Measurements from ENCODE around the gene XPC.

The XPC gene

DNA sequence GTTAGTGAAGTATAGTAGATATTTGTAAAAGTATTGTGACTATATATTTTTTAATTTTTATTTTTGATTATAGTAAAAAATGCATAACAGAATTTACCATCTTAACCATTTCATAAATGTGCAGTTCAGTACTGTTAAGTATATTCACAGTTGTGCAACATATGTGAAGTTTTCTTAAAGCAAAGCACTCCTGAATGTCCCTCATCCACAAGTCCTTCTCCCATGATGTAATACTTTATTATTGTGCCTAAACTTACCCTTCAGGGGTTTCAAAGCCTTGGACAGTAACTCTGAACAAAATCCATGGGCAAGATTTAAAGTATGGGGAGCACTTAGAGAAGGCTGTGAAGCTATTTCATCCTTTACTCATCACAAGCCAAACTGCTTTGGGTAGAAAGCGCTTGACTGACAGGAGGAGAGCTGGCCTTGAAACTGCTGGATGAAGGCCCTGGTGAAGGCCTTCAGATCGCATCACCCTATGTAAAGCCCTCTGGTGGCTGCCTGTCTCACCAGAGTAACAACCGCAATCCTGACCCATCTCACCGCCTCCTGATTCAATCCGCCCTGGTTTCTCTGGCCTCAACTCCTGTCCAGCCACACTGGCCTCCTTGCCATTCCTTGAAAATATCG lies 28.3 kb upstream of the XPC start:
- DNase-seq (ENCODE audit: low spot score): no peak

DNA sequence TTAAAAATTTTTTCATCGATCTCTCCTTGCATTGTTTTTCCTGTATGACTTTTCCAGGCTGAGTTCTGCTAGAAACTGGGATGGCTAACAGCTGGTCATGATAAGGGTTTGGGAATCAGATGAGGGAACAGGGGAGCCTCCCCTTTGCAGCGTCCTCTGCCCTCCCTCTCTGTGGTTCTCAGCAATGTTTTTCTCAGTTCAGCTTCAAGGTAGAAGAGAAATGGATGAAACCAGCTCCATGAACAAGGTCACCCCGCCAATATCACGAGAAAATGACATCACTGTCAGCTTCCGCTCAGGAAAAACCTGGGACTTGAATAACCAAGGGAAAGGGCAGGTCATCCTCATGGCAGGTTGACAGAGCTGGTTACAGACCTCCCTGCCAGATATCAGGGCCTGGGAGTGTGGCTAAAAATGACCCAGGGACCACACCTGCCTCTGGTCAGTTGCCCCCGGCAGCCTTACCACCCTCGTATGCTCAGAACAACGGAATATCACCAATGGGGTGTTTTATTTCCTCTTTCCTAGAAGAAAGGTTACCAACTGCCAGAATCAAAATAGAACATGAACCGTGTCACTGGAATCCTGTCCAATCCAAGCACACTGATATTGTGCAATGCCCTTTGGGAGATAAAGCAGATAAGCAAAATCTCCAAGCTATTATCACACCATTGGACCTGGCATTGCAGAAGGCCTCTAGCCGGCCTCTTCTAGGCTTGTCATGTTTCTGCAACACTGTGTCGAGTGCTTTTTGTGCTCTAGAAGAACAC lies 26.3 kb upstream of the XPC start:
- no peak for DNase-seq (ENCODE audit: low spot score)

DNA sequence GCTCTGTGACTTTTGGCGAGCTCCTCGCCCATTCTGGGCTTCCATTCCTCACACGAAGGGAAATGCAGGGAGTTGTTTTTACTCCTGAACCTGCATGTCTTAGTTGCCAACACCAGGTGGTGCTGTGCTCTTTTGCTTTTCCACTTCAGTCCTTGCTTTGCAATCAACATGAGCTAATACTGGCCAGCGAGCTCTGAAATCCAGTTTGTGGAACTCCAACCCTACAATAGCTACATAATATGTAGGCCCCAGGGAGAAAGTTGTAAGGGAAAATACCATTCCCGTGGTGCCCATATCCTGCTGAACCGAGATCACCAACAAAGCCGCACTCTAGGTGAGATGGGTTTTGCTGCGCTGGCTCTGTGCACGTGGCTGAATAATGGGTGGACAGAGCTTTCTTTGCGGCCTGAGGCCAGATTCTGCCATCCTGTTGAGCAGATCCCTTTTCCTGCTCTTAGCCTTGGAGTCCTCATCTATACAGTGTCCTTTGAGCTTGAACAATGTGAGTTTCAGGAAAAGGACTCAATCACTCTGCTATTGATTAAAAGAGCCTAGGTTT lies 25.2 kb upstream of the XPC start:
- peak; percentile 82 for DNase-seq (ENCODE audit: low spot score)

- DNase-seq (ENCODE audit: low spot score): no peak
These were observed 24.6 kb upstream of the XPC start for GRCh38 chr3:14202874-14203520.

DNA sequence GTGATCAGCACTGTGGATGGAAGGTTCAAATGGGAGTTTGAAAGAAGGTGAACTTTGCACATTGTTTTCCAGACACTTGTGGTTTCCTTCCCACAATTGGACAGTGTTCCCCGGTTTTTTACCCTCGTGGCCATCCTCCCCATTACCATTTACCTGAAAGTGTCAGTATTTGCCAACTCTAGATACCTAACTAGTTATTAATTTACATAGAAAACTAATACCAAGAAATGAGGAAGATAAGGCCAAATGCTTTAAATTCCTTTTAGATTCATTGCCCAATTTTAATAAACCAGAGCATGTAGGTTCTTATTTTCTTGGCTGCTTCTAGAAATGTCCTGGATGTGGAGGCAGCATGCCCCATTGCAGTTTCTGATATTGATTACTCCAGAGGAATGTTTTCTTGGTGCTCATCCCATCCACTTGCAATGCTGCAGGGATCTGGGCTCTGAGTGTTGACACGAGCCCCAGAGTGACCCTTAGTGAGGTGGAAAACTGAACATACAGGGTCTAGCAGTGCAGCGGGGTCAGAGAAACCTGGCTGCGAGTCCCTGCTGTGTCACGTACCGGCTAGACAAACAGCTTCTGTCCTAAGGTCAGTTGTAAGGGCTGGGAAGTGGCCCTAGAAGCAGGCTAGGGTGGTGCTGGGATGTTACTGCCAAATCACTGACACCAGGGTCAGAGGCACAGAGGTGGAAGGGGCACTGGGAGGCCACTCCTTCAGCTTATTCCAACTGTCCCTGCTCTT lies 23.7 kb upstream of the XPC start:
- DNase-seq (ENCODE audit: low spot score): no peak

GRCh38 chr3:14200841-14201240 lies 22.4 kb upstream of the XPC start:
- no peak for DNase-seq (ENCODE audit: low spot score)

DNA sequence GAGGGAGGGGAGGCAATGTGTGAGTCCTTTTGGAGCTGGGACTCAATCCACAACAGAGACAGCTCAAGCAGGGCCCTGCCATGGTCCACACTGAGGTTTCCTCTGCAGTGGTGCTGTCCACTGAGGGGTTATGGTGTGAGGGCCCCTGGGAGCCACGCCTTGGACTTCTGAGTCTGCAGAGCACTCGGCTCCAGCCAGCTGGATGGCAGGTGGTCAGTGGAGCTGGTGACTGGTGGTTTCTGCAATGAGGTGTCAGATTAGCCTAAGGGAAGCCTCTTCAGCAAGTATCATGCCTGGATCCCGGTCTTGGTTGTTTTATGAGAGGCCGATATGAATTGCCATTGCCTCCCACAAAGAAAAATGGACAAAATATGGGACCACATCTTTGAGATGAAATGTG lies 21.9 kb upstream of the XPC start:
- DNase-seq (ENCODE audit: low spot score): no peak

DNA sequence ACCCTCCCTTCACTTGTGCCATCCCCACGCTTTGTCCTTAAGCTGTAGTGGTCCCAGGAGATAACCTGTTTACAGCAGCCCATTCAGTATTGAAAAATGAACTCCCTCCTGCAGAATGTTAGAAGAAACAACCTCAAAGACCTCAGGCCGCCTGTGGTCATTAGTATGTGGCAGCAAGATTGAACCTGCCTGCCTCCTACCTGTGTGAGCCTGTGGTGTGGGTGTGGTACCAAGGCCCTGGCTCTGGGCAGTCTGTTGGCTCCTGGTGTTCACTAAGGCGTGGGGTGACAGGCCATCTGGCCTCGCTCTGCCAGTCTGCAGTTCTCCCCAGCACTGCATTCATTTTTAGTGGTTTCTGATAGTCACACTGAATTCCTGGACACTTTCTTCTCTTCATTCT lies 21.2 kb upstream of the XPC start:
- no peak for DNase-seq (ENCODE audit: low spot score)

DNA sequence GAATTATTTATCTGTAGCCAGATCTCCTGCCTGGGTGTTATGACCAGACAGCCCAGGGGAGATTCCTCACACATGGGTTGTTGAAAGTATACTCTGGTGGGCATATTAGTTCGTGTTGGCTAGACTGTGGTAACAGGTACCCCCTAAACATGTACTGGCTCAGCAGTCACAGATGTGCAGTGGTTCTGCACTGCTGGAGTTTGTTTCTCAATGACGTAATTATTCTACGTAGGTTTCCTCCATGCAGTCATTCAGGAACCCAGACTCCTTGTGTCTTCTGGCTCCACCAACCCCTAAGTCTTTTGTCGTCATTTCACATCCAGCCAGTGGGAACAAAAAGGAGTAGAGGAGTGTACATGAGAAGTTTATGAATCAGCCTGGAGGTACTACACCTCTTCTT lies 16.5 kb upstream of the XPC start:
- DNase-seq (ENCODE audit: low spot score): no peak

GRCh38 chr3:14188041-14188754 lies 9.8 kb upstream of the XPC start:
- no peak for DNase-seq (ENCODE audit: low spot score)

GRCh38 chr3:14186854-14187458 lies 8.6 kb upstream of the XPC start:
- DNase-seq (ENCODE audit: low spot score): no peak

DNA sequence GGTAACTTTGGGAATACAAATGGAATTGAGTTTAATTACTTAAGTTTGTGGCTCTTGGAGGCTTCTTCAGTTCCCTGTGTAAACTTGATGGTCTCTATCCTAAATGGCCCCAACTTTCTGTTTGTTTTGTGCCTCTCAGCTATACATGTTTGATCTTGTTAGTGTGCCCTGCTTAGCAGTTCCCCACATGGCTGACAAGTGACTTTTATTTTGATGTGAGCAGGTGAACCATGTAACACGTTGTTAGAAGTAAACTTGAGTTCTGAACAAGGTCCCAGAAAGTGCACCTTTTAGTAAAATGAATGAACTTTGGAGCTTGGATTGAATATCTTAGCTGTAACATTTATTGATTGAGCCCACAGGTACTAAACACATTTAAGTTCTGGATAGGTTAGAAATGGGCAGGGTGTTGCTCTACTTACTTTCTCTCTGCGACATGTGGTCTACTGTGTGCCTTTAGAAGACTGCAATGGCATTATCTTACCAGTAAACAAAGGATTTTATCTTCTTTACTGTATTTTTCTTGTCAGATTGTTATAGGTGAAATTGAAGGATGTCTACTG lies 4.7 kb upstream of the XPC start:
- DNase-seq (ENCODE audit: low spot score): no peak

DNA sequence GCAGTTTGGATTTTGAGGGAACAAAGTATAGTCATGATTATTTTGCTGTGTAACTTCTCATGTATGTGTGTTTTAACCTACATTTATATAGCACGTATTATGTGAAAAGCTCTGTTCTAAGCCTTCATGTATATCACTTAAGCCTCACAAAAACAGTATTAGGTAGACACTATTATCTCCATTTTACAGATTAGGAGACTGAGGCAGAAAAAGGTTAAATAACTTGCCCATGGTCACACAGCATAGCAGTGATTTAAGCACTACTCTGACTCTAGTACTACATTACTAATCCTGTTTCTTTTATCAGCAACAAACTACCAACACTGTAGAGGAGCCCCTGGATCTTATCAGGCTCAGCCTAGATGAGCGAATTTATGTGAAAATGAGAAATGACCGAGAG lies 2.9 kb upstream of the XPC start:
- no peak for DNase-seq (ENCODE audit: low spot score)

GRCh38 chr3:14179795-14180194 lies 1.4 kb upstream of the XPC start:
- no peak for DNase-seq (ENCODE audit: low spot score)

DNA sequence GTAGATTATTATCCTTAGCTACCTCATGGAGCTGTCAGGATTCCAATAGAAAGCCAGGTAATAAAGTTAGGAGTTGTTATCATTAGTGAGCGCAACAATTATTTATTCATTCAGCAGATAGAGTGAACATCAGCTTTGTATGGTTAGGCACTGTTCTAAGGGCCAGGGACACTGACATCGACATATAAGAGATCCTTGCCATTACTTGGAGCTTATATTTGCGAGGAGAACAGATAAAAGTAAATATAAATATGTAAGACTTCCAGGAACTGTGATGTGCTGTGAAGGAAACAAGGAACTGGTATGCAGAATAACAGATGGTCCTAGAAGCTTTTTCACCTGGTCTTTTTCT lies 689 bp upstream of the XPC start:
- no peak for DNase-seq (ENCODE audit: low spot score)

GRCh38 chr3:14177580-14178246 lies 688 bp downstream of the XPC start:
- peak; percentile 43 for DNase-seq (ENCODE audit: low spot score)

DNA sequence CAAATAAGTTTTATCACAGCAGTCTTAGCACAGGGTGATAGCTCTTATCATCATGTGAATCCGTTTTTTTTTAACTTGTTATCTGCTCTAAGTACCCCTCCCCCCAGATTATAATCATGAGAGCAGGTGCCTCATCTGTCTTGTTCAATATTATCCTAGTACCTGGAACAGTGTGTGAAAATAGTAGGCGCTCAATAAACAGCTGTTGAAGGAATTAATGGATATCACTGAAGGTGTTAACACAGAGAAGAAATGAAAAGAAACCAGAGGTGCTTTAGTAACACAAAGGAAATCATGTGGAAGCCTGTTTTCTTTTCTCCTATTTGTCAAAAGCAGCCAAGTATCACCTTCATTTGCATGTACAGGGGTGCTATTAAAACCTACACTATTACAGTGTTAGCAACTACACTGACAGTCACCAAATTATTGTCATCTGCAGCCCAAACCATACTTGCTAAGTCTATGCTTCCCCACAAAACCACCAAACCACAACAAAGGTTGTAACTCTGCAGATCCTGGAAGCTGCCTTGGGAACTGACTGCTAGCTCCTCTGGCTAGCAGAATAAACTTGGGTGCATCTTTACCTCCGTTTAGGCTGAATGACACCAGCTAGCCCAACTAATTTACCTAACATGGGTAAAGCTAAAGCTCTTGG lies 2.9 kb downstream of the XPC start:
- no peak for DNase-seq (ENCODE audit: low spot score)

DNA sequence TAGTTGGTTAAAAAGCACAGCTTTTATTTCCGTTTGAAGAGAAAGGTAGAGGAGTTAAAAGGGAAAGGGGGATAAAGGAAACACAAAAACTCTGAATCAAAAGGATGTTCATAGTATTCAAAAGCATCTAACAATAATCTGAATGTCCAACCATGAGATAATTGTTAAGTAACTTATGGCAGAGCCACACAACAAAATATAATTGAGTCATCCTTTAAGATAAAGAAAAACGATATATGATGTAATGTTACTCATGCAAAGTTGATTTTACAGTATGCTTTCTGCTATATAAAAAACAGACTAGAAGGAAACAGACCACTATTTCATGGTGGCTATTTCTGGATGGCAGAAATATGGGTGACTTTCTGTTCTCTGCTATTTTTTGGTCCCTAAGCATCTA lies 3.9 kb downstream of the XPC start:
- DNase-seq (ENCODE audit: low spot score): no peak

DNA sequence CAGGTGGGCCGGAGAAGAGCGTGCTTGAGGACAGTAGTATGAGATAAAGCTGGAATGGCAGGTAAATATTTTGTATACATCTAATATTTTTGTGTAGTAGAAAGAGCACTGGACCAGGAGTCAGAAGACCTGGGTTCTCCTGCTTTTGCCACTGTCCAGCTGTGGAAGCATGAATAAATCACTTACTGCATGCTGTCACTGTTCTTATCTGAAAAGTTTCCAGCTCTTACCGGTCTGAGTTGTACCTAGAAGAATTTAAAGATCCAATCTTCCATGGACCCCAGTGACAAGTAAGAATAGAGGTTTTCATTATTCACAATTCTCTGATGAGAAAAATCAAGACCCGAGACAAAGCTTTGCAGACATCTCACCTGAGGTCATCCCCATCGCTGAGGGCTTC lies 5.9 kb downstream of the XPC start:
- no peak for DNase-seq (ENCODE audit: low spot score)

- DNase-seq (ENCODE audit: low spot score): no peak
These were observed 7.8 kb downstream of the XPC start for GRCh38 chr3:14170531-14171159.
